ENCODE results near the gene ZBTB1. TPM values are rescaled to one million over a fixed set of nuclear protein-coding genes. Genes with fewer than 3 reads are reported as not detected.

Gene ZBTB1
- total and polyA plus RNA-seq, 2 donors (not counting 3 experiments of a cell fraction or from before 2014, with no cell fraction given), result 9.7 to 32.2 TPM

DNA sequence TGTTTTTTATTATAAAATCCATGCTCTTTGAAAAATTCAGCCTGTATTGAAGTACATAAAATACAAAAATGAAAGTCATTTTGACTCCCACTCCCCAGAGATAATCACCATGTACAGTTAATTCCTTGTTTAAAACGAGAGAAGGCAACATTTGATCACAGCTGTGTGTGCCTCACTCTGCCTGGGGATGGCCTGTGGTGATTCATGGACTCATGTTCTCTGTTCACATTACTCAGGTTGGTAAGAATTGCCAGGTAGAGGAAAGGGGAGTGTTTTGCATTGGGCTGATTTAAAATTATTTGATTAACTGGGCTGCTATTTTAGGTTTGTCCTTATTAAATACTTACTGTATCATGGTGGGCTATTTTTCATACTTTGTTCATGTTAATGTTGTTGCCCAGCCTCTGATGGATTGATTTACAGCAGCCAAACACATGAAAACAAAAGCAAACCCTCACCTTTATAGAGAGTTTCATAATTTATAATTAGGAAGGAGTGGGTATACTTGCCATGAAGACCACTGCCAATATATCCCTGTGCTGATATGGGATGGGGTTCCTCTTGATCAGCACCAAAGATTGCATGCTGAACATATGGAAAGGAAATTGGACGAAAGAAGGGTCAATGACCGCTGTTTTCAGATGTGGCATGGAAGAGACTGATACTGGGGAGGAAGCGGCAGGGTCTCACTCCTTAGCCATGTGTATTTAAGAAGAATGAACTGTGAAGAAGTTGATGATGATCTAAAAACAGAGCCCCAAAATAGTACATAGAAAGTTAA is 3.0 kb downstream of the ZBTB1 start:
- peaks cover 70% of the 10 kb centered on the region for H3K79me2 ChIP-seq (ENCODE audit: control insufficient read depth, insufficient read depth, low read length)
- dilution Hi-C loops (cut with MboI; ENCODE audit: extremely low pct_ligation_motif_present, low sequenced_read_pairs), result no loop called here
- no peaks in the 10 kb centered on the region for H3K9me3 ChIP-seq (replicated peaks; ENCODE audit: control insufficient read depth, insufficient read depth, low read length)
- no peak overlapping the region for H3K27ac ChIP-seq (ENCODE audit: insufficient read depth, low read depth, low read length)
- intact Hi-C loops (cut with micrococcal nuclease), result loop anchor here (10.0 kb wide), 1 partner anchor 863 kb away; the partner anchor contains the start of gene WDR89
- DNase-seq (ENCODE audit: low read depth, low spot score) (no peak), FAIRE-seq (no peak)
- BruUV-seq (replicated peaks), result no TSS peak
- CTCF ChIA-PET, result no interaction called here
- TF ChIP-seq POLR2AphosphoS5 (IDR thresholded peaks at IDR 0.05; ENCODE audit: insufficient read depth, low read depth, low read length), result no peak
- no peak for TF ChIP-seq EZH2 (IDR thresholded peaks at IDR 0.05; ENCODE audit: borderline replicate concordance, low read depth, low read length, severe bottlenecking)
- TF ChIP-seq, protein P1, sequence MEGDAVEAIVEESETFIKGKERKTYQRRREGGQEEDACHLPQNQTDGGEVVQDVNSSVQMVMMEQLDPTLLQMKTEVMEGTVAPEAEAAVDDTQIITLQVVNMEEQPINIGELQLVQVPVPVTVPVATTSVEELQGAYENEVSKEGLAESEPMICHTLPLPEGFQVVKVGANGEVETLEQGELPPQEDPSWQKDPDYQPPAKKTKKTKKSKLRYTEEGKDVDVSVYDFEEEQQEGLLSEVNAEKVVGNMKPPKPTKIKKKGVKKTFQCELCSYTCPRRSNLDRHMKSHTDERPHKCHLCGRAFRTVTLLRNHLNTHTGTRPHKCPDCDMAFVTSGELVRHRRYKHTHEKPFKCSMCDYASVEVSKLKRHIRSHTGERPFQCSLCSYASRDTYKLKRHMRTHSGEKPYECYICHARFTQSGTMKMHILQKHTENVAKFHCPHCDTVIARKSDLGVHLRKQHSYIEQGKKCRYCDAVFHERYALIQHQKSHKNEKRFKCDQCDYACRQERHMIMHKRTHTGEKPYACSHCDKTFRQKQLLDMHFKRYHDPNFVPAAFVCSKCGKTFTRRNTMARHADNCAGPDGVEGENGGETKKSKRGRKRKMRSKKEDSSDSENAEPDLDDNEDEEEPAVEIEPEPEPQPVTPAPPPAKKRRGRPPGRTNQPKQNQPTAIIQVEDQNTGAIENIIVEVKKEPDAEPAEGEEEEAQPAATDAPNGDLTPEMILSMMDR (IDR thresholded peaks at IDR 0.05; ENCODE audit: extremely low read depth in 1 of 2, insufficient read depth in 1 of 2, low read depth in 1 of 2, low read length in 2 of 2), result no peak
- TF ChIP-seq POLR2A (IDR thresholded peaks at IDR 0.05; ENCODE audit: low read depth, low read length), result no peak
- TF ChIP-seq, protein P2, sequence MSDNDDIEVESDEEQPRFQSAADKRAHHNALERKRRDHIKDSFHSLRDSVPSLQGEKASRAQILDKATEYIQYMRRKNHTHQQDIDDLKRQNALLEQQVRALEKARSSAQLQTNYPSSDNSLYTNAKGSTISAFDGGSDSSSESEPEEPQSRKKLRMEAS (IDR thresholded peaks at IDR 0.05; ENCODE audit: insufficient read depth, insufficient read length), result no peak
- no peak for TF ChIP-seq JUN (IDR thresholded peaks at IDR 0.05; ENCODE audit: borderline replicate concordance, insufficient read depth, insufficient read length, low read depth)
- no peak for TF ChIP-seq FOS (IDR thresholded peaks at IDR 0.05; ENCODE audit: borderline replicate concordance, insufficient read depth, low read length)
- TF ChIP-seq MYC (IDR thresholded peaks at IDR 0.05; ENCODE audit: low read depth, low read length), result no peak
- no peak for TF ChIP-seq GATA2 (IDR thresholded peaks at IDR 0.05; ENCODE audit: insufficient read depth, insufficient read length, low read depth, low read length)
- H3K4me2 ChIP-seq (ENCODE audit: insufficient read depth, low read length), result peak overlapping the region; percentile 78
- H3K27me3 ChIP-seq (ENCODE audit: control insufficient read depth in 2 of 2, insufficient read depth in 2 of 2, low read length in 2 of 2), result no peaks in the 10 kb centered on the region
- no peaks in the 10 kb centered on the region for H3K36me3 ChIP-seq (ENCODE audit: control insufficient read depth in 2 of 2, extremely low read depth in 1 of 2, insufficient read depth in 2 of 2, low read length in 2 of 2)
- no peak overlapping the region for H3K4me3 ChIP-seq (replicated peaks in 1 of 3; ENCODE audit: insufficient read depth in 1 of 3, low read depth in 1 of 3, low read length in 3 of 3)
- H3K4me1 ChIP-seq (ENCODE audit: control insufficient read depth, extremely low read depth, insufficient read depth, low read length), result peaks cover 29% of the 10 kb centered on the region
- peaks cover 23% of the 10 kb centered on the region for H4K20me1 ChIP-seq (replicated peaks; ENCODE audit: control insufficient read depth, extremely low read depth, insufficient read depth, low read length)
- POLR2A ChIA-PET, result no interaction called here
- H3K9me1 ChIP-seq (replicated peaks; ENCODE audit: control insufficient read depth, extremely low read depth, insufficient read depth, low read length), result no peaks in the 10 kb centered on the region
- H3K9ac ChIP-seq (replicated peaks; ENCODE audit: extremely low read depth, insufficient read depth, low read length), result no peak overlapping the region
- no peak overlapping the region for H2AFZ ChIP-seq (ENCODE audit: low read depth, low read length)
